Measurements from ENCODE around the gene PPFIA2. TPM values are rescaled to one million over a fixed set of nuclear protein-coding genes. Genes with fewer than 3 reads are reported as not detected.

PPFIA2 gene
- total and polyA plus RNA-seq, 10 of the 15 experiments (the other 5 are each of a cell fraction or from before 2014, with no cell fraction given), result 0.06 to 0.39 (median 0.18) TPM; not detected in 6

DNA sequence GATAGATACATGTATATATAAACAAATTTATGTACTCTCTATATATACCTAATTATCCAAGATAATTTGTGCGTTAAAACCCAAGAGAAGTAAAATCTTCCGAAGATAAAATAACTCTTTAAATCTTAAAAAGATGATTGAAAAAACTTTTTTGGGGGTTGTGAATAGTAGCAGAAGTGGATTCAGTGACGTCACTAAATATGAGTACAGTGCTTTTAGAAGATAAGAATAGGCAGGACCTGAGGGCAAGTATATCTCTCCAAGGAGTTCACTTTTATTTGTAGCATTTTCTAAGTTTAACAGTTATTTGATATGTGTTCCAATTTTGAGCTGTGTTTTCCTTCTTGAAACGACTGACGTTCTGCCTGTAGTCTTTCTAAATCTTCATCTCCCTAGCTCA is 319.8 kb downstream of the PPFIA2 start:
- H3K4me1 ChIP-seq (ENCODE audit: control insufficient read depth, insufficient read depth, low read length), result no peaks in the 10 kb centered on the region
- WGBS (ENCODE audit: insufficient coverage, insufficient replicate concordance, low lambda C conversion rate, missing lambda C conversion rate), result 43% methylated on average over 5 of the region's 5 CpGs
- TF ChIP-seq JUNB (IDR thresholded peaks at IDR 0.05) (no peak), SP1 (IDR thresholded peaks at IDR 0.05; ENCODE audit: low read depth, low read length) (no peak), HDAC2 (IDR thresholded peaks at IDR 0.05) (no peak), ZNF217 (IDR thresholded peaks at IDR 0.05) (no peak), SMAD5 (IDR thresholded peaks at IDR 0.05; ENCODE audit: low read depth) (no peak), STAT1 (conservative IDR thresholded peaks at IDR 0.05) (no peak), CHD1 (IDR thresholded peaks at IDR 0.05; ENCODE audit: low read depth, low read length) (no peak), KAT2A (conservative IDR thresholded peaks at IDR 0.05; ENCODE audit: control insufficient read depth, low read depth, low read length) (no peak), TBL1XR1 (IDR thresholded peaks at IDR 0.05; ENCODE audit: low read depth, low read length) (no peak), SRF (IDR thresholded peaks at IDR 0.05; ENCODE audit: low read depth in 2 of 2, low read length in 2 of 2) (no peak), TCF12 (IDR thresholded peaks at IDR 0.05; ENCODE audit: low read depth, low read length) (no peak), PAX5 (IDR thresholded peaks at IDR 0.05; ENCODE audit: borderline replicate concordance, low read depth, low read length) (no peak), BCL3 (IDR thresholded peaks at IDR 0.05; ENCODE audit: borderline replicate concordance, insufficient read depth, low read depth, low read length, poor library complexity, severe bottlenecking) (no peak)
- SMC1A ChIA-PET (ENCODE audit: uncharacterized antibody, unreplicated experiment), result no interaction called here
- H3K27ac ChIP-seq (ENCODE audit: control insufficient read depth, insufficient read depth), result no peak overlapping the region
- CTCF ChIA-PET, result interaction anchor here (1.2 to 1.4 kb wide), 2 partner anchors 9 to 12 kb away, joined by 3 to 5 read pairs; no protein-coding TSS in a partner anchor
- ATAC-seq (no peak), FAIRE-seq (no peak), DNase-seq (ENCODE audit: low read depth, low spot score) (no peak)
- no peaks in the 10 kb centered on the region for H3K36me3 ChIP-seq (ENCODE audit: control insufficient read depth in 2 of 2, insufficient read depth in 2 of 2, low read length in 1 of 2)
- no peaks in the 10 kb centered on the region for H3K27me3 ChIP-seq (replicated peaks in 1 of 2; ENCODE audit: control insufficient read depth in 2 of 2, insufficient read depth in 2 of 2, low read length in 1 of 2)
- no peak overlapping the region for H2AFZ ChIP-seq (ENCODE audit: control insufficient read depth, low read depth, low read length)
- no peak overlapping the region for H3K9ac ChIP-seq (ENCODE audit: control insufficient read depth, insufficient read depth, low read length)
- in situ Hi-C loops (cut with MboI) (no loop called here), intact Hi-C loops (cut with micrococcal nuclease; ENCODE audit: unreplicated experiment) (no loop called here)
- POLR2A ChIA-PET, result no interaction called here
- no peaks in the 10 kb centered on the region for H3K79me2 ChIP-seq (ENCODE audit: control insufficient read depth, insufficient read depth, low read length)
- no TSS peak for BruUV-seq (replicated peaks)
- no peaks in the 10 kb centered on the region for H3K9me3 ChIP-seq (replicated peaks; ENCODE audit: control insufficient read depth, insufficient read depth, low read length)
- no peak overlapping the region for H3K4me3 ChIP-seq
- no peak overlapping the region for H3K4me2 ChIP-seq (ENCODE audit: control insufficient read depth, insufficient read depth)
- RAD21 ChIA-PET (ENCODE audit: unreplicated experiment), result no interaction called here
- no peaks in the 10 kb centered on the region for H4K20me1 ChIP-seq (ENCODE audit: control insufficient read depth, insufficient read depth)

All from GM12878 (cell line).